GM18909 (cell line): Measurements from ENCODE around the gene SLC12A7.

Experiments
- ATAC-seq: cut with Tn5 transposase; IDR thresholded peaks from one replicate; pipeline ENCODE4 v1.9.1; 2021; ENCODE audit warnings: mild to moderate bottlenecking; ENCODE audit not compliant: unreplicated experiment, poor library complexity

The SLC12A7 gene

DNA sequence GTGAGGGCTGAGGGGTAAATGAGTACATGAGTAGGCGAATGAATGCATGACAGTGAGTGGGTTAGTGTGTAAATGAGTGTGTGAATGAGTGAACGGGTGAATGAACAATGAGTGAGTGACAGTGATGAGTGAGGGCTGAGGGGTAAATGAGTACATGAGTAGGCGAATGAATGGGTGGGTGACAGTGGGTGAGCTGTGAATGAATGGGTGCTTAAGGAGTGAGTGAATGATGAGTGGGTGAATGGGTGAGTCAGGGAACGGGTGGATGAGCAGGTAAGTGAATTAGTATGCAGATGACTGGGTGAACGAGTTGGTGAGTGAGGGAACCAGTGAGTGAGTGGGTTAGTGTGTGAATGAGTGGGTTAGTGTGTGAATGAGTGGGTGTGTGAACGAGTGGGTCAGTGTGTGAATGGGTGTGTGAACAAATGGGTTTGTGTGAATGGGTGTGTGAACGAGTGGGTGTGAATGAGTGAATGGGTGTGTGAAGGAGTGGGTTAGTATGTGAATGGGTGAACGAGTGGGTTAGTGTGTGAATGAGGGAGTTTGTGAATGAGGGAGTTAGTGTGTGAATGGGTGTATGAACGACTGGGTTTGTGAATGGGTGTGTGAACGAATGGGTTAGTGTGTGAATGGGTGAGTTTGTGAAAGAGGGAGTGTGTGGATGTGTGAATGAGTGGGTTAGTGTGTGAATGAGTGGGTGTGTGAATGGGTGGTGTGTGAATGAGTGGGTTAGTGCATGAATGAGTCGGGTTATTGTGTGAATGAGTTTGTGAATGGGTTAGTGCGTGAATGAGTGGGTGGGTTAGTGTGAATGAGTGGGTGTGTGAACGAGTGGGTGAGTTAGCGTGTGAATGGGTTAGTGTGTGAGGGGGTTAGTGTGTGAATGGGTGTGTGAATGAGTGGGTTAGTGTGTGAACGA is 70.4 kb downstream of the SLC12A7 start:
- ATAC-seq = no peak

DNA sequence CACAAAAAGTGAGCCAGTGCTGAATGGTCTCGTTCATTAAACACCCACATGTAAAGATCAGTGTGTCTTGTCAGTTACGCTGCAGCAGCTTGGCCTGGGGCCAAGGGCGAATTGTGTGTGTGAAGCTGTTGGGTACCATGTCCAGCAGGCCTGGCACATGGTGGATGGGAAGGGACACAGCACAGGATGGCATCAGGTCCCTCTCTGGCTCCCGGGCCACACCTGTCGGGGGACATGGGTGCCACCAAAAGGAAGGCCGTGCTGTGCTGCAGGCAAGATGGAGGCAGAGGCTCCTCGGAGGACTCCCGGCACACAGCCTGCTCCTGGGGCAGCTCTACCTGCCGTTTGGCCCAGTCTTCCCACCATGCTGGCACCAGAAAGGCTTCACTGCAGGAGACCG is 71.3 kb downstream of the SLC12A7 start:
- ATAC-seq = no peak

GRCh38 chr5:1039706-1040260 is 72.1 kb downstream of the SLC12A7 start:
- no peak for ATAC-seq

- no peak for ATAC-seq
Observed at GRCh38 chr5:1039210-1039548, 72.7 kb downstream of the SLC12A7 start.

GRCh38 chr5:1038417-1039209 is 73.2 kb downstream of the SLC12A7 start:
- no peak for ATAC-seq

DNA sequence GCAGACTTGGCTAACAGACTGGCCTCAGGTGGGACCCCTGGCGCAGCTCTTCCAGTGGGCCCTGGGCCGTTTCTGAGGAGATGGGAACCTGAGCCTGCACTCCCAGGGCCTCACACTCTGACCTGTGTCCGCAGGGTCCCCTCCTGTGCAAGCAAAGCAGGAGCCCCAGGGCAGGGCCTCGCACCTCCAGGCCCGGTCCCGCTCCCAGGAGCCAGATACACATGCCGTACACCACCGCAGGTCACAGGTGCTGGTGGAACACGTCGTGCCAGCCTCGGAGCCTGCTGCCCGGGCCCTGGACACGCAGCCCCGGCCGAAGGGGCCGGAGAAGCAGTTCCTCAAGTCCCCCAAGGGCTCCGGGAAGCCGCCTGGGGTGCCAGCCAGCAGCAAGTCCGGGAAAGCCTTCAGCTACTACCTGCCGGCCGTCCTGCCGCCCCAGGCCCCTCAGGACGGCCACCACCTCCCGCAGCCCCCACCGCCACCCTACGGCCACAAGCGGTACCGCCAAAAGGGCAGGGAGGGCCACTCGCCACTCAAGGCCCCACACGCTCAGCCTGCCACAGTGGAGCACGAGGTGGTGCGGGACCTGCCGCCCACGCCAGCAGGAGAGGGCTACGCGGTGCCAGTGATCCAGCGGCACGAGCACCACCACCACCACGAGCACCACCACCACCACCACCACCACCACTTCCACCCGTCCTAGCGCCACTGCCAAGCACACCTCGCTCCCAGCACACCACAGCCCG is 74.0 kb downstream of the SLC12A7 start:
- ATAC-seq = no peak

GRCh38 chr5:1037123-1037670 is 74.7 kb downstream of the SLC12A7 start:
- no peak for ATAC-seq

DNA sequence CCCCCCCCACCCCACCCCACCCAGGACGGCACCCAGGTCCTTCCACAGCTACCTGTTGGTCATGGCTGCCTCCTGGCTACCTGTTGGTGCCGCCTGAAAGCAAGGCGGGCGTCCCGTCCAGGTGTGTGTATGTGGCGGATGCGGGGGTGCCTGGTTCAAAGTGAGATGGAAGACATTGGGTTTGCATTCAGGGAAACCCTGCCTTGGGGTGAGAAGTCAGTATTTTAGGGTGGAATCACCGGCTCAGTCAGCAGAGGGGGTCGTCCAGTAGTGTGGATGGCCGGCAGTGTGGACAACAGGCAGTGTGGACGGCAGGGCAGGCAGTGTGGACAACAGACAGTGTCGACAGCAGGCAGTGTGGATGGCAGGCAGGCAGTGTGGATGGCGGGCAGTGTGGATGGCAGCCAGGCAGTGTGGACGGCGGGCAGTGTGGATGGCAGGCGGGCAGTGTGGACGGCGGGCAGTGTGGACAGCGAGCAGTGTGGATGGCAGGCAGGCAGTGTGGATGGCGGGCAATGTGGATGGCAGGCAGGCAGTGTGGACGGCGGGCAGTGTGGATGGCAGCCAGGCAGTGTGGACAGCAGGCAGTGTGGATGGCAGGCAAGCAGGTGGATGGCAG is 75.2 kb downstream of the SLC12A7 start:
- ATAC-seq = no peak

- no peak for ATAC-seq
Observed at GRCh38 chr5:1035421-1036405, 76.2 kb downstream of the SLC12A7 start.

GRCh38 chr5:1034986-1035385 is 76.9 kb downstream of the SLC12A7 start:
- ATAC-seq = no peak

DNA sequence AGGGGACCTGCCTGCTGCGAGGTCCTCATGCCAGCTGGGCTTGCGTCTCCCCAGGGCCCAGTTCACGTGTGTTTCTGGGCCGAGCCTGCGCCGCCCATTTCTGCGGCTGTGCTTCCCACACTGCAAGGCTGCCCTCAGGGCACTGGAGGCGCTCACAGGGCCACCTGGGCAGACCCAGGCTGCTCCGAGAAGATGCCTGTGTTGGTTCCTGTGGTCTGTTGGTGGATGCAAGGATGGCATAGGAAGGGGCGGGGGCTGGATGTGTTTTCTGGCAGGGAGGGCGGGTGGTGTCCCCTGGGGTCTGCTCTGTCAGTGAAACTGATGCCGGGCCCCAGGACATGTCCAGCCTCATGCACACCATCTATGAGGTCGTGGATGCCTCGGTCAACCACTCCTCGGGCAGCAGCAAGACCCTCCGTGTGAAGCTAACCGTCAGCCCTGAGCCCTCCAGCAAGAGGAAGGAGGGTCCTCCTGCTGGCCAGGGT is 77.4 kb downstream of the SLC12A7 start:
- no peak for ATAC-seq

GRCh38 chr5:1033606-1034420 is 78.0 kb downstream of the SLC12A7 start:
- ATAC-seq = no peak

- ATAC-seq = no peak
Observed at GRCh38 chr5:1033178-1033577, 78.7 kb downstream of the SLC12A7 start.

GRCh38 chr5:1032551-1033027 is 79.3 kb downstream of the SLC12A7 start:
- ATAC-seq = no peak

DNA sequence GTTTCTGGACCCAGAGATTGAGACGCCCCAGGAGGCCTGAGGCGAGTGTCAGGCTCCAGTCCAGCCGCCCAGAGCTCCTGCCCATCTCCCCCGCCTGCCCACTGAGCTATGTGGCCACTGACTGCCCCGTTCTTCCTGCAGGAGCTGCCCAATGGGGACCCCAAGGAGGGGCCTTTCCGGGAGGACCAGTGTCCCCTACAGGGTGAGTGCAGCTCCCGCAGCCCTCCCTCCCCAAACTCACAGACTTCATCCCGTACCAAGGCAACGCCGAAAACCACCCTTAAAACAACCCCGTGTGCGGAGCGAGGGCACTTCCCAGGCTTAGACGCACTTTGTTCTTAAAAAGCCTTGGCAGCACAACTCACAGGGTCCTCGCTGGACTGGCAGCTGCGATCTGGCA is 79.9 kb downstream of the SLC12A7 start:
- ATAC-seq = no peak

DNA sequence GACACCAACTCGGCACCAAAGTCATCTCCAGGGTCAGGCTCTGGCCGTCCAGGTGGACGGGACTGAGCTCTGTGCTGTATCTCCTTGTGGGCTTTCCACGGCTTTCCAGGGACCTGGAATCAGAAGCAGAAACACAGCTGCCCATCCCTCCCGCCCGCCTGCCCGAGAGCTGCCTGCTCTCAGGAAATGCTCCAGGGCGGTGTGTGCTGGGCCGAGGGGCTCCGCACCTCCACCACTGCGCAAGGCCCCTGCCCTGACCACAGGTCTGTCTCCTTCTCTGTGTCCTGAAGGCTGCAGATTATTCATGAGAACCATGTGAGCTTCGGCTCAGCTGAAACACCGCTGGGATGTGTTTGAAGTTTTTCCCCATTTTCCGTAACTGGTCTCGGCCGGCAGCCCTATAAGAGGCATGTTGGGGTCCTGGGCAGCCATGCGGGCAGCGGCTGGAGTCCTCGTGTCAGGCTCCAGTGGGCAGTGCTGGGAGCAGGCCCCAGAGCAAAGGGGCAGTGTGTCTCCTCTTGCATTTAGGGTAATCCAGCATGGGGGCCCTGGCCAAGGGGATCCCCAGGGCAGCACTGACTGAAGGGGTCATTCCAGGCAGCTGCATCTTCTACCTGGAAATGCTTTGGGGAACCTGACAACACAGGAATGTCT is 80.4 kb downstream of the SLC12A7 start:
- ATAC-seq = no peak

DNA sequence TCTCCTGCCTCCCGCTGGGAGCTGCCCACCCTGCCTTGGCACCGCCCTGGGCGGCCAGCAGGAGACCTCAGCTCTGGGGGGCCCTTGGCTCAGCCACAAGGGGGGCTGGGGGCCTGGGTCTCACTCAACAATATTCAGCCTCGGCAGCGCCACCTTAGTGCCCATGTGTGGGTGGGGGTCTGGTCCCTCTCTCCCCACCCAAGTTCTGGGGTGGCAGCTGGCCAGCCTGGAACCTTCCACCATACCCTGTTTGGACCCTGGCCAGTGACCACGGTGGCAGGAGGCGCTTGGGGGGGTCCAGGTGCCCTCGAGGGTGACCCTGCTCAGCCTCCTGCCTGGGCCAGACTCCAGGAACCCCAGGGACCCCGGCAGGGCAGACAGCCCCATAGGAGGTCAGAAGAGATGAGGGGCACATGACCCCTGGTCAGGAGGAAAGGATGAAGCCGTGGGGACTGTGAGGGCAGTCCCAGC is 81.0 kb downstream of the SLC12A7 start:
- ATAC-seq = no peak
